ENCODE results near the gene MYO7A.

DNA sequence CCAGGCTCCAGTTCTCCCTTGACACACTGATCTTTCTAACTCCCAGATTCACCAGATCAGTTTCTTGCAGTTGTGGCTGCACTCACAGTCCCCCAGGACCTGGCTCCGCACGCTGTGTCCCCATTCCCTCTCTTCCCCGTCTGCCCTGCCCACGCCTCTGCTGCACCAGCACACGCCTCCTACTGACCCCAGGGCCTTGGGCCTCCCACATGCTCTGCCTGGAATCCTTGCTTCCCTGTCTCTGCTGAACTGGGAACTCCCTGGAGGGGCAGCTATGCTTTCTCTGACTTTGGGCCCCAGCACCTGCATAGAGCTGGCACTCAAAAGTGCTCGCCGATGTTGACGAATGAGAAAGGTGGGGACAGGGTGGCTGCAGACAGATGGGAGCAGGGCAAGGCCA is 68.9 kb downstream of the MYO7A start:
- no peak for TF ChIP-seq CTCF (IDR thresholded peaks at IDR 0.05)
- no peak for TF ChIP-seq EP300 (IDR thresholded peaks at IDR 0.05)
- no peak for TF ChIP-seq POLR2AphosphoS5 (IDR thresholded peaks at IDR 0.05)
